Bronchial epithelial cell (primary cell): ENCODE data around the gene PSMA7. TPM values are rescaled to one million over a fixed set of nuclear protein-coding genes. Genes with fewer than 3 reads are reported as not detected.
A peak's percentile ranks its signal among the peaks of the same experiment; 100 is the strongest.

Experiments
- DNase-seq: peaks from one replicate; pipeline ENCODE4 v3.0.0-alpha.2; 2010; ENCODE audit warnings: low read depth
- FAIRE-seq: peaks from 2 replicates; lab custom pipeline; 2011; peaks lifted over from hg19 to GRCh38; lab: Jason Lieb, UNC
- H3K27me3 ChIP-seq: 2 replicates; pipeline ENCODE4 v1.5.1; 2011; ENCODE audit warnings: low read length; ENCODE audit not compliant: control insufficient read depth, insufficient read depth
- H3K36me3 ChIP-seq: 2 replicates; pipeline ENCODE4 v1.5.1; 2011; ENCODE audit warnings: low read length; ENCODE audit not compliant: control insufficient read depth, insufficient read depth
- H3K4me3 ChIP-seq: 2 replicates; pipeline ENCODE4 v1.5.1; 2011; ENCODE audit warnings: mild to moderate bottlenecking, low read depth, low read length, control low read depth
- CTCF ChIP-seq: IDR thresholded peaks from 2 replicates; pipeline ENCODE4 v1.5.1; 2011; ENCODE audit warnings: mild to moderate bottlenecking, moderate library complexity, low read length, control low read depth, inconsistent platforms; ENCODE audit not compliant: insufficient read depth, severe bottlenecking
- total RNA-seq: library from RNA; depleted of rRNA; stranded (reverse); fragments of >200 nt; gene quantifications from 2 replicates; pipeline ENCODE4 v1.2.1, GENCODE V29; 2014

Gene PSMA7
- total RNA-seq, 1 donor from 2014 or later, result 516 TPM

GRCh38 chr20:62155428-62156253 is 12.4 kb upstream of the PSMA7 start:
- TF ChIP-seq CTCF, result no peak
- no peaks in the 10 kb centered on the region for H3K27me3 ChIP-seq
- H3K4me3 ChIP-seq, result no peak overlapping the region
- DNase-seq (peak; percentile 84), FAIRE-seq (no peak)
- H3K36me3 ChIP-seq, result peaks cover 11% of the 10 kb centered on the region

DNA sequence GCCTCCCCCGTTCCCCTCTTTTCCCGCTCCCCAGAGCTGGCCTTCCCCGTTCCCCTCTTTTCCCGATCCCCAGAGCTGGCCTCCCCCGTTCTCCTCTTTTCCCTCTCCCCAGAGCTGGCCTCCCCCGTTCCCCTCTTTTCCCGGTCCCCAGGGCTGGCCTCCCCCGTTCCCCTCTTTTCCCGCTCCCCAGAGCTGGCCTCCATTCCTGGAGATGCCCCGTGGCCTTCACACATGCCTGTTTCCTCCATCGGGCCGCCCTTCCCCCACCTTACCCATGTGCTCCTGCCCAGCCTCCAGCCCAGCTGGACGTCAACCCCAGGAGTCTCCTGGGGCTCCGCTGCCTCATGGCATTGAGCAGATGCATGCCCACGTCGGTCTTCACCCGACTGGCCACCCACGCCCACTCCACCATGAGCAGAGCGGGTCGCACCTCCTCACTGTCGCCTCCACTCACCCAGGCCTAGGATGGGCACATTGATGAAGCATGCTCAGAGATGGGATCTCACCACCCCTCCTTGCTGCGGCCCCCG is 8.7 kb upstream of the PSMA7 start:
- no peak for TF ChIP-seq CTCF
- DNase-seq (no peak), FAIRE-seq (no peak)

GRCh38 chr20:62151225-62151624 is 8.0 kb upstream of the PSMA7 start:
- TF ChIP-seq CTCF, result no peak
- Histone ChIP-seq H3K36me3 (peaks cover 7% of the 10 kb centered on the region), H3K4me3 (no peak overlapping the region), H3K27me3 (no peaks in the 10 kb centered on the region)
- no peak for FAIRE-seq
- no peak for DNase-seq

More for the DNA sequence above, 8.7 kb upstream of the PSMA7 start:
- Histone ChIP-seq H3K36me3 (peaks cover 6% of the 10 kb centered on the region), H3K27me3 (no peaks in the 10 kb centered on the region), H3K4me3 (no peak overlapping the region)

DNA sequence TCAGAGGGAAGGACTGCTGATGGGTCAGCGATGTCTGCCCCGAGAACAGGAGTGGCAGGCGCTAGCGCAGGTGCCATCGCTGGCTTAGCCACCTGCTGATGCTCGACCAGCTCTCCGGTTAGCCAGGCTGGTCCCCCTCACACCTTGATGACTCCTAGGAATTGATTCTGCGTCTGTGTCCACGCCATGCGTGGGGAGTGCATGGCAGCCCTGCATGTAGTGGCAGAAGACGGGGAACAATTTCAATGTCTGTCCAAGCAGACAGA is 7.0 kb upstream of the PSMA7 start:
- TF ChIP-seq CTCF, result no peak
- DNase-seq (no peak), FAIRE-seq (no peak)
- H3K27me3 ChIP-seq, result no peaks in the 10 kb centered on the region
- H3K4me3 ChIP-seq, result no peak overlapping the region
- H3K36me3 ChIP-seq, result peaks cover 6% of the 10 kb centered on the region

DNA sequence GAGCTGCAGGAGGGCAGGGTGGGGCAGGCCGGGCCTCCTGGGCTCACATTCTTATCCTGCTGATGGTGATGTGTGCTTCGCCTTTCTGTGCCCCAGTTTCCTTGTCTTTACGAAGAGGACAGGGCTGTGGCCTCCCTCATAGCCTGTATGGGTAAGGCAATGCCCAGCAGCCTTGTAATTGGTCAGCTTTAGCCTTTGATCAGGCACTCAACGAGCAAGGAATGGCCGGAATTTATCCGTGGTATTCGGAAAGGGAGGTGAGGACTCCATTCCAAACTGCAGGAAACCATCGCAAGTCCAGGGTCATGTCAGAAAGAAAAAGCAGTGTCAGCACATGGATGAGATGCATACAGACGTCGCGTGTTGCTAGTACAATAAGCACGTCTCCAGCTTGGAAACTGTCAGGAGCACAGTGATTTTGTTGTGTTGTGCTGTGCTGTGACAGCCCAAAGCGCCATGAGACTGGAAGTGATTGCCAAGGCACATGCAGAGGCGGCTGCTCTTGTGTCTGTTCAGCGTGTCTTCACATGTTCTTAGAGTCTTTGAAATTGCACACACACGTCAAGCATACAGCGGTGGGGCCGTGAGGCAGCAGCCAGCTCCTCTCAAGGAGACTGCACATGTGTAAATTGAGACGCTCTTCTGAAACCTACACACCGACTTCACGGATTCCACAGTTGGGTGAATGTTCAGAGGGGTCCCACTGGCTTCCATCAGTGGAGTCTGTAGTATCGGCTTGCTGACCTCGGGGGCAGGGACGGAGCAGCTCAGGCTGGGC is 6.5 kb upstream of the PSMA7 start:
- Histone ChIP-seq H3K36me3 (peaks cover 6% of the 10 kb centered on the region), H3K27me3 (no peaks in the 10 kb centered on the region), H3K4me3 (no peak overlapping the region)
- no peak for TF ChIP-seq CTCF
- FAIRE-seq (peak; percentile 66), DNase-seq (peak; percentile 89)
